HG03521 (cell line): ENCODE data around the gene TRIM49B.
"Not testable (repeated sequence)": the region's sequence is repeated elsewhere in the genome, so short reads cannot be mapped to it uniquely, and the experiment has no call there.

Experiments used
- ATAC-seq: cut with Tn5 transposase; IDR thresholded peaks from one replicate; pipeline ENCODE4 v1.9.1; 2021; ENCODE audit warnings: mild to moderate bottlenecking, moderate library complexity; ENCODE audit not compliant: unreplicated experiment

The TRIM49B gene

GRCh38 chr11:49028523-49028922 is at the start of gene TRIM49B:
Gene TRIM49B (plus strand): TSS chr11:49028823. CDS start chr11:49031600, 2,777 bp downstream.
- not testable (repeated sequence) for ATAC-seq

- ATAC-seq: not testable (repeated sequence)
Measured at GRCh38 chr11:48983785-48984184, 44.8 kb upstream of the TRIM49B start, which contains the start of gene TRIM51G. Gene TRIM51G (minus strand): TSS chr11:48983885. CDS start chr11:48981695, 2,190 bp downstream.

- ATAC-seq: not testable (repeated sequence)
Measured at GRCh38 chr11:49048229-49048628, 19.6 kb downstream of the TRIM49B start.

GRCh38 chr11:49049821-49050220 is 21.2 kb downstream of the TRIM49B start:
- not testable (repeated sequence) for ATAC-seq

GRCh38 chr11:49059012-49059411 is 30.4 kb downstream of the TRIM49B start, which contains the start of gene TRIM64C:
Gene TRIM64C (minus strand): TSS chr11:49059112. CDS start chr11:49059112, 0 bp downstream.
- not testable (repeated sequence) for ATAC-seq

- ATAC-seq: not testable (repeated sequence)
Measured at GRCh38 chr11:49069897-49070296, 41.3 kb downstream of the TRIM49B start.
